Measurements from ENCODE around the gene TP53TG3D.
"Not testable (repeated sequence)": the region's sequence is repeated elsewhere in the genome, so short reads cannot be mapped to it uniquely, and the experiment has no call there.

The TP53TG3D gene

DNA sequence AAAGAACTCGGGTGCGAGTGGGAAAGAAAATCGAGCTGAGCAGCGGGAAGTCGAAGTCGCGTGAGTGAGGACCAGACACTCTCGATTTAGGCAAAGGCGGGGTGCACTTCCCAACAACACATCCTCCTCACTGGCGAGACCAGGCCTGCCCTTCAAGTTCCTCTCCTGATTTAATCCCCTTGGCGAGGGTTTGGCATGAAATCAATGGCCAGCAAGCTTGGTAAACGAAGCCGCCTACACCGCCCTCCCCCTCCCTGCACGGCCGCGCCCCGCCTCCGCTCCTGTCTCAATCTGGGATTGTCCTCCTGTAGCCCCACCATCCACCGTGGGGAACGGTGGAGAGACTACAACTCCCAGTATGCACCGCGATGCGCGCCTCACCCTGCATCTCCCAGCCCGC, at the start of gene TP53TG3D:
TP53TG3D (plus strand) TSS at position 301 of the 400 bp plus-strand sequence; CDS start at position 369, 68 bp downstream.
- not testable (repeated sequence) for DNase-seq (ENCODE audit: low read depth in 2 of 2)

GRCh38 chr16:32253507-32253906, 421 bp downstream of the TP53TG3D start:
- DNase-seq (ENCODE audit: low read depth in 2 of 2) = peak in 1 of 2 donors; percentile 9

DNA sequence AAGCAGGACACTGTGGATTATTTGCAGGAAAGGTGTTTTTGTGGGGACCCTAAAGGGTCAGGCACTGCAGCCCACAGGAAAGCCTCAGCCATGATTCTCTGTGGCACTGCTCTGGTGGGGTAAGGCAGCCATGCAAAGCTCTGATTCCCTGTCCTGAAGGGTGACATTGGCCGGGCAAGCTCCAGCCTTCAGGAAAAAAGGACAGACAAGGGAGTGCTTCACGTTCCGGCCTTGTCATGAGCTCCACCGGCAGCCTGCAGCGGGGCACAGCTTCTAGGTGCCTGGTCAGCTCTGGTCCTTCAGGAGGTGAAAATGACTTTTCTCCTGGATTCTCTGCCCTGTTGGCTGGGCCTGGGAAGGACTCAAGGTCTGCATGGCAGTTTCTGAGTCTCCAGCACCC, 8.4 kb downstream of the TP53TG3D start:
- DNase-seq (ENCODE audit: low read depth in 2 of 2) = not testable (repeated sequence)

DNA sequence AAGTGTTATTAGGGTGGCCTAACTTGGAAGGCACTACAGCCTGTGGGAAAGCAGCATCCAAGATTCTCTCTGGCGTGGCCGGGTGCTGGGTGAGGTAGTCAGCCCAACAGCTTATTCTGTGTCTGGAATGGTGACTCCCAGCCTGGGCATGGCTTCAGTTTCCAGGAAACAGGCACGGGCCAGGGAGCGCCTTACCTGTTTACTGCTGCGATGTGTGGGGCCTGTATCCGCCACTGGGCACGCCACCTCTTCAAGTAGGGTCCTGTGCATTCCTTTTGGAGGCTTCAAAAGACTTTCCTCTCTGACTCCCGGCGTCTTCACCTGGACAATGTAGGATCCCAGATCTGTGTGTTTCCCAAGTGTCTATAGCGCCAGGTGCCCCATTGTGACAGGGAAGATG, 10.5 kb downstream of the TP53TG3D start:
- not testable (repeated sequence) for DNase-seq (ENCODE audit: low read depth in 2 of 2)

- DNase-seq (ENCODE audit: low read depth in 2 of 2) = not testable (repeated sequence)
Observed at GRCh38 chr16:32281910-32282309, 28.8 kb downstream of the TP53TG3D start.

- DNase-seq (ENCODE audit: low read depth in 2 of 2) = not testable (repeated sequence)
Observed at GRCh38 chr16:32283024-32283423, 29.9 kb downstream of the TP53TG3D start.

DNA sequence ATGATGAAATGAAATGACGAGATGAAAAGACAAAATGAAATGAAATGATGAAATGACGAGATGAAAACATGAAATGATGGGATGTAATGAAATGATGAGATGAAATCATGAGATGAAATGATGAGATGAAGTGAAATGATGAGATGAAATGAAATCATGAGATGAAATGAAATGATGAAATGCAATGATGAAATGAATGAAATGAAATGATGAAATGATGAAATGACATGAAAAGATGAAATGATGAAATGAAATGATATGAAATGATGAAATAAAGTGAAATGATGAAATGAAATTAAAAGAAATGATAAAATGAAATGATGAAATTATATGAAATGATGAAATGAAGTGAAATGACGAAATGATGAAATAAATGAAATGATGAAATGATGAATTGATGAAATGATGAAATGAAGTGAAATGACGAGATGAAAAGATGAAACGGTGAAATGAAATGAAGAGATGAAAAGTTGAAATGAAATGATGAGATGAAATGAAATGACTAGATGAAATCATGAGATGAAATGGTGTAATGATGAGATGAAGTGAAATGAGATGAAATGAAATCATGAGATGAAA, 30.9 kb downstream of the TP53TG3D start:
- DNase-seq (ENCODE audit: low read depth in 2 of 2) = not testable (repeated sequence)

- not testable (repeated sequence) for DNase-seq (ENCODE audit: low read depth in 2 of 2)
Observed at GRCh38 chr16:32284800-32285796, 32.0 kb downstream of the TP53TG3D start.

GRCh38 chr16:32286193-32286592, 33.1 kb downstream of the TP53TG3D start:
- DNase-seq (ENCODE audit: low read depth in 2 of 2) = not testable (repeated sequence)

DNA sequence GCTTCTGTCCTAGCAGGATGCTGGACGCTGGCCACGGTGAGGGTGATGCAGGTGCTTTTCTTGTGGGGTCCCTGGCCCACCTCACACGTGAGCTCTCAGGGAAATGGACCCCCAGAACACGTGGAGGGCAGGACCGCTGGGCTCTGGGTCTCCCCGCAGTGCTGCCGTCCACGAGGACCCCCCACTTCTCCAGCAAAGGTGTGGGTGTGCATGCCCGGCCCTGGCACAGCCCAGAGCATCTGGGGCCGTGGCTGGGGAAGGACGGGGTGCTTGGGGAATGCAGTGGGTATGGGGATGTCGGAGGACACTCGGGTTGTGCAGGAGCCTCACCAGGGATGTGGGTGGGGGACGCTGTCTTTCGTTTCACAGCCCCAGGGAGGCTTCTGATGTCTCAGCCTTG, 34.7 kb downstream of the TP53TG3D start:
- DNase-seq (ENCODE audit: low read depth in 2 of 2) = not testable (repeated sequence)

DNA sequence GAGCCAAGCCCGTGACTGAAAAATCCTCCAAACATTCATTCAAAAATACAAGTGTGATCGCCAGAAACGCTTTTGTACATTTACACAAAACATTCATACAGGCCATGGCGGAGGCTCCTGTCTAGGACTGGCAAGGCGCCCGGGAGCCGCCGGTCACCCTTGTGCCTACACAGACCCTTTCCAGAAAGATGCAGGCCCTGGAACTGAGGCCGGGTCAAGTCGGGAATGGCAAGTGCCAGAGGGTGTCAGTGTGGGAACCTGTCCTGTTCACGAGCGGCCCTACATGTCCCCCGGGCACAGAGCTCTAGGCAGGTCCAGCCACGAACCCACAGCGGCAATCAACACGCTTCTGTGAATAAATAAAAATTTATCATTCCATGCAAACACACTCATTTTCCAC, 36.1 kb downstream of the TP53TG3D start:
- DNase-seq (ENCODE audit: low read depth in 2 of 2) = not testable (repeated sequence)

DNA sequence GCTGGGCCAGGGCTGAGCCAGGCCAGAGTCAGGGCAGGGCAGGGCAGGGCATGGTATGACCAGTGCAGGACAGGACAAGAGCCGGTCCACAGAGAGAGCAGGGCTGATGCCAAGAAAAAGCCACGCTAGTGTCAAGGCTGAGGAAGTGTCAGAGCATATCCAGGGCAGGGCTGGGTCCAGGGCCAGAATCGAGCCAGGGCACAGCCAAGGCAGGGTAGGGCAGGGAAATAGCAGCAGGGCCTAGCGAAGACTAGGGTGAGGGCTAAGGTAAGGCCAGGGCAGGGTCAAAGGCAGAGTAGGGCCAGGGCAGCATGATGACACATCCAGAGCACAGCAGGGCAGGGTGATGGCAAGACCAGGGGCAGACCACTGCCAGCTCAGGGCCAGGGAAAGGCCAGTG, 49.7 kb downstream of the TP53TG3D start:
- DNase-seq (ENCODE audit: low read depth in 2 of 2) = not testable (repeated sequence)

All from stimulated activated CD4-positive, alpha-beta T cell treated with anti-CD3 and anti-CD28 coated beads, Interleukin-1b, Interleukin-23, amount 100 ng/mL, for 4 hours (primary cell).